ENCODE measurements around the gene DUOXA2.

DNA sequence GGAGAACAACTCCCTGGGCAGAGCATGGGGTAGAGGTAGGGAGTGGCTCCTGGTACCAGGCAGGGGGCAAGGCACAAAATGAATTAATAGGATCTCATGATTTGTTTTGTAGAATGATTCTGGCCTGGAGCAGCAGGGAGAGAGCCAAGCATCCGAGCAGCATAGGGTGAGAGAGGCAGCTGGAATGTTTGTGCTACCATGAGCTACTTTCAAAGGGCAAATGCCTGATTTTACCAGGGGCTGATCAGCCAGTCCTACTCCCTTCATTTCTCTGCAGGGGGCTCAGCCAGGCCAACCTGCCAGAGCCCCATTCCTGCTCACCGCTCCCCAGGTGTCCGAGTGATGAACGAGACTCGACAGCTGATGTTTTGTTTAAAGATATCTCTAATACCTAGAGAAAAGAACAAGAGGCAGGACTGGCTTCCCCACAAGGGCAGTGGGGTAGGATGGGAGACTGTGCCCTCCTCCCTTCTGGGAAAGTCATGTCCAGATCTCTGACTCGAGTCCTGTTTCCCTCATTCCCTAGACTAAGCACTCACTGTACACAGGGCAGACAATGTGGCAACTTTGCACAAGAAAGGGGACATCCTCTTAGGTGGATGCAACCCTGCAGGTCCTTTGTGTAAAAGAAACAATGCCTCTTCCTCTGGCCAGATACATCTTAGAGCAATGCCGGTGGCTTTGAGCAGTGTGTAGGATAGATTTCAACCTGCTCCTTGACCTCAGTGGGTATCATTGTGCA, 13.1 kb upstream of the DUOXA2 start:
- TF ChIP-seq POLR2AphosphoS5 (IDR thresholded peaks at IDR 0.05; ENCODE audit: borderline replicate concordance, low read depth, low read length) (no peak), EZH2 (IDR thresholded peaks at IDR 0.05) (no peak), FOXP2 (optimal IDR thresholded peaks at IDR 0.05; ENCODE audit: control extremely low read depth, extremely low read length, insufficient read depth) (no peak)
